GM12873 (cell line): ENCODE measurements around the gene DHPS.

ENCODE experiments used
- CTCF ChIP-seq: IDR thresholded peaks from 2 replicates; pipeline ENCODE4 v1.5.1; 2012; ENCODE audit warnings: low read depth, mild to moderate bottlenecking, moderate library complexity, low read length, control low read depth; ENCODE audit not compliant: insufficient read depth; ENCODE audit errors: missing control alignments

DHPS gene

GRCh38 chr19:12646551-12646950 lies 35.1 kb downstream of the DHPS start:
- TF ChIP-seq CTCF, result no peak

- TF ChIP-seq CTCF, result no peak
Observed at GRCh38 chr19:12642506-12642905, 39.2 kb downstream of the DHPS start.

GRCh38 chr19:12641456-12641855 lies 40.2 kb downstream of the DHPS start:
- no peak for TF ChIP-seq CTCF

- TF ChIP-seq CTCF, result peak; percentile 87
Observed at GRCh38 chr19:12639901-12640613, 41.6 kb downstream of the DHPS start.

- TF ChIP-seq CTCF, result no peak
Observed at GRCh38 chr19:12638611-12639182, 43.0 kb downstream of the DHPS start.

- TF ChIP-seq CTCF, result no peak
Observed at GRCh38 chr19:12636631-12637030, 45.0 kb downstream of the DHPS start.

- TF ChIP-seq CTCF, result no peak
Observed at GRCh38 chr19:12629215-12629614, 52.5 kb downstream of the DHPS start.
